Measurements from ENCODE around the gene NSD2. TPM values are rescaled to one million over a fixed set of nuclear protein-coding genes. Genes with fewer than 3 reads are reported as not detected.
A peak's percentile ranks its signal among the peaks of the same experiment; 100 is the strongest.

NSD2 gene
- total and polyA plus RNA-seq, 9 of the 15 experiments (the other 6 are each of a cell fraction or from before 2014, with no cell fraction given): 6.4 to 126 (median 58.8) TPM

- peak; percentile 7; the same call in 1 of the 2 replicates for TF ChIP-seq CGGBP1 (CRISPR knock-in tag; IDR thresholded peaks at IDR 0.05)
- TF ChIP-seq FOXP4 (CRISPR knock-in tag; IDR thresholded peaks at IDR 0.05; ENCODE audit: borderline replicate concordance): peak; percentile 46; the same call in 1 of the 2 replicates
- TF ChIP-seq VEZF1 (CRISPR knock-in tag; IDR thresholded peaks at IDR 0.05): peak; percentile 58; the same call in 1 of the 2 replicates
- 0 out of 2 replicates have a peak, but pooled peaks have one; percentile 55 for TF ChIP-seq TAF7 (tag; IDR thresholded peaks at IDR 0.05)
- TF ChIP-seq ZNF766 (CRISPR knock-in tag; conservative IDR thresholded peaks at IDR 0.05): peak; percentile 92
- TF ChIP-seq CREB1 (IDR thresholded peaks at IDR 0.05): peak; percentile 93
- TF ChIP-seq CREB1 (CRISPR knock-in tag; IDR thresholded peaks at IDR 0.05): peak; percentile 79
- TF ChIP-seq NCOA6 (IDR thresholded peaks at IDR 0.05): peak; percentile 68; the same call in 1 of the 2 replicates
- no peak for TF ChIP-seq E2F5 (CRISPR knock-in tag; IDR thresholded peaks at IDR 0.05)
- no peak for TF ChIP-seq LARP7 (IDR thresholded peaks at IDR 0.05)
- no peak for TF ChIP-seq ETS2 (tag; IDR thresholded peaks at IDR 0.05; ENCODE audit: borderline replicate concordance, poor library complexity, severe bottlenecking)
- TF ChIP-seq SMARCE1 (IDR thresholded peaks at IDR 0.05): no peak
- no peak for TF ChIP-seq ZBTB9 (CRISPR knock-in tag; IDR thresholded peaks at IDR 0.05)
- no peak for TF ChIP-seq COPS2 (conservative IDR thresholded peaks at IDR 0.05)
- peak; percentile 20; the same call in 1 of the 2 replicates for TF ChIP-seq ZNF121 (CRISPR knock-in tag; conservative IDR thresholded peaks at IDR 0.05)
- no peak for TF ChIP-seq ZNF785 (CRISPR knock-in tag; IDR thresholded peaks at IDR 0.05)
- no peak for TF ChIP-seq BRF2 (IDR thresholded peaks at IDR 0.05; ENCODE audit: borderline replicate concordance, insufficient read depth, insufficient read length)
- no peak for TF ChIP-seq MBD1 (CRISPR knock-in tag; IDR thresholded peaks at IDR 0.05)
Observed at GRCh38 chr4:1856071-1856942, 14.9 kb upstream of the NSD2 start, which contains the start of gene LETM1 (continued).

Data from K562 (cell line).